Measurements from ENCODE around the gene STRA8.

STRA8 gene

GRCh38 chr7:135251496-135252391 is 18.1 kb downstream of the STRA8 start:
- TF ChIP-seq CTCF (IDR thresholded peaks at IDR 0.05; ENCODE audit: control insufficient read depth, insufficient read depth, low read depth, low read length, missing control alignments) = no peak
- no peak for DNase-seq (ENCODE audit: low read depth)
- H3K4me3 ChIP-seq (ENCODE audit: control insufficient read depth, low read depth, low read length) = no peak overlapping the region

GRCh38 chr7:135253851-135254771 is 20.5 kb downstream of the STRA8 start:
- no peak for TF ChIP-seq CTCF (IDR thresholded peaks at IDR 0.05; ENCODE audit: control insufficient read depth, insufficient read depth, low read depth, low read length, missing control alignments)
- no peak overlapping the region for H3K4me3 ChIP-seq (ENCODE audit: control insufficient read depth, low read depth, low read length)
- peak; percentile 25 for DNase-seq (ENCODE audit: low read depth)

GRCh38 chr7:135257790-135258189 is 24.2 kb downstream of the STRA8 start:
- TF ChIP-seq CTCF (IDR thresholded peaks at IDR 0.05; ENCODE audit: control insufficient read depth, insufficient read depth, low read depth, low read length, missing control alignments) = no peak
- no peak overlapping the region for H3K4me3 ChIP-seq (ENCODE audit: control insufficient read depth, low read depth, low read length)
- DNase-seq (ENCODE audit: low read depth) = no peak

GRCh38 chr7:135258585-135258984 is 24.9 kb downstream of the STRA8 start:
- TF ChIP-seq CTCF (IDR thresholded peaks at IDR 0.05; ENCODE audit: control insufficient read depth, insufficient read depth, low read depth, low read length, missing control alignments) = no peak
- no peak for DNase-seq (ENCODE audit: low read depth)
- no peak overlapping the region for H3K4me3 ChIP-seq (ENCODE audit: control insufficient read depth, low read depth, low read length)

GRCh38 chr7:135259702-135260101 is 26.1 kb downstream of the STRA8 start:
- TF ChIP-seq CTCF (IDR thresholded peaks at IDR 0.05; ENCODE audit: control insufficient read depth, insufficient read depth, low read depth, low read length, missing control alignments) = no peak
- DNase-seq (ENCODE audit: low read depth) = no peak
- H3K4me3 ChIP-seq (ENCODE audit: control insufficient read depth, low read depth, low read length) = no peak overlapping the region

GRCh38 chr7:135260470-135260869 is 26.8 kb downstream of the STRA8 start:
- no peak for DNase-seq (ENCODE audit: low read depth)
- H3K4me3 ChIP-seq (ENCODE audit: control insufficient read depth, low read depth, low read length) = no peak overlapping the region
- TF ChIP-seq CTCF (IDR thresholded peaks at IDR 0.05; ENCODE audit: control insufficient read depth, insufficient read depth, low read depth, low read length, missing control alignments) = no peak
